ENCODE data around the gene HCN2. TPM values are rescaled to one million over a fixed set of nuclear protein-coding genes. Genes with fewer than 3 reads are reported as not detected.
A peak's percentile ranks its signal among the peaks of the same experiment; 100 is the strongest.

HCN2 gene
- total and polyA plus RNA-seq, 10 of the 15 experiments (the other 5 are each of a cell fraction or from before 2014, with no cell fraction given) = 0.01 to 0.54 (median 0.08) TPM; not detected in 4

GRCh38 chr19:664913-665443, 75.3 kb downstream of the HCN2 start (continued):
- TF ChIP-seq, protein P1, sequence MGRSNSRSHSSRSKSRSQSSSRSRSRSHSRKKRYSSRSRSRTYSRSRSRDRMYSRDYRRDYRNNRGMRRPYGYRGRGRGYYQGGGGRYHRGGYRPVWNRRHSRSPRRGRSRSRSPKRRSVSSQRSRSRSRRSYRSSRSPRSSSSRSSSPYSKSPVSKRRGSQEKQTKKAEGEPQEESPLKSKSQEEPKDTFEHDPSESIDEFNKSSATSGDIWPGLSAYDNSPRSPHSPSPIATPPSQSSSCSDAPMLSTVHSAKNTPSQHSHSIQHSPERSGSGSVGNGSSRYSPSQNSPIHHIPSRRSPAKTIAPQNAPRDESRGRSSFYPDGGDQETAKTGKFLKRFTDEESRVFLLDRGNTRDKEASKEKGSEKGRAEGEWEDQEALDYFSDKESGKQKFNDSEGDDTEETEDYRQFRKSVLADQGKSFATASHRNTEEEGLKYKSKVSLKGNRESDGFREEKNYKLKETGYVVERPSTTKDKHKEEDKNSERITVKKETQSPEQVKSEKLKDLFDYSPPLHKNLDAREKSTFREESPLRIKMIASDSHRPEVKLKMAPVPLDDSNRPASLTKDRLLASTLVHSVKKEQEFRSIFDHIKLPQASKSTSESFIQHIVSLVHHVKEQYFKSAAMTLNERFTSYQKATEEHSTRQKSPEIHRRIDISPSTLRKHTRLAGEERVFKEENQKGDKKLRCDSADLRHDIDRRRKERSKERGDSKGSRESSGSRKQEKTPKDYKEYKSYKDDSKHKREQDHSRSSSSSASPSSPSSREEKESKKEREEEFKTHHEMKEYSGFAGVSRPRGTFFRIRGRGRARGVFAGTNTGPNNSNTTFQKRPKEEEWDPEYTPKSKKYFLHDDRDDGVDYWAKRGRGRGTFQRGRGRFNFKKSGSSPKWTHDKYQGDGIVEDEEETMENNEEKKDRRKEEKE (IDR thresholded peaks at IDR 0.05) = no peak
- TF ChIP-seq NBN (IDR thresholded peaks at IDR 0.05) (peak; percentile 68; the same call in 1 of the 2 replicates), FOXK2 (IDR thresholded peaks at IDR 0.05) (no peak), PAX5 (IDR thresholded peaks at IDR 0.05; ENCODE audit: borderline replicate concordance, low read depth, low read length) (no peak), SIX5 (IDR thresholded peaks at IDR 0.05; ENCODE audit: low read depth, low read length, severe bottlenecking) (no peak), GATAD2B (conservative IDR thresholded peaks at IDR 0.05; ENCODE audit: low read depth) (peak; percentile 80), STAT3 (IDR thresholded peaks at IDR 0.05; ENCODE audit: low read depth, low read length) (no peak), ATF7 (IDR thresholded peaks at IDR 0.05; ENCODE audit: low read depth) (no peak), NFYB (IDR thresholded peaks at IDR 0.05; ENCODE audit: insufficient read depth, low read depth, low read length) (no peak), HDAC6 (IDR thresholded peaks at IDR 0.05; ENCODE audit: unreplicated experiment) (no peak), DPF2 (IDR thresholded peaks at IDR 0.05) (no peak), POU2F2 (IDR thresholded peaks at IDR 0.05; ENCODE audit: borderline replicate concordance, low read depth, low read length) (no peak)
- TF ChIP-seq, protein P2, sequence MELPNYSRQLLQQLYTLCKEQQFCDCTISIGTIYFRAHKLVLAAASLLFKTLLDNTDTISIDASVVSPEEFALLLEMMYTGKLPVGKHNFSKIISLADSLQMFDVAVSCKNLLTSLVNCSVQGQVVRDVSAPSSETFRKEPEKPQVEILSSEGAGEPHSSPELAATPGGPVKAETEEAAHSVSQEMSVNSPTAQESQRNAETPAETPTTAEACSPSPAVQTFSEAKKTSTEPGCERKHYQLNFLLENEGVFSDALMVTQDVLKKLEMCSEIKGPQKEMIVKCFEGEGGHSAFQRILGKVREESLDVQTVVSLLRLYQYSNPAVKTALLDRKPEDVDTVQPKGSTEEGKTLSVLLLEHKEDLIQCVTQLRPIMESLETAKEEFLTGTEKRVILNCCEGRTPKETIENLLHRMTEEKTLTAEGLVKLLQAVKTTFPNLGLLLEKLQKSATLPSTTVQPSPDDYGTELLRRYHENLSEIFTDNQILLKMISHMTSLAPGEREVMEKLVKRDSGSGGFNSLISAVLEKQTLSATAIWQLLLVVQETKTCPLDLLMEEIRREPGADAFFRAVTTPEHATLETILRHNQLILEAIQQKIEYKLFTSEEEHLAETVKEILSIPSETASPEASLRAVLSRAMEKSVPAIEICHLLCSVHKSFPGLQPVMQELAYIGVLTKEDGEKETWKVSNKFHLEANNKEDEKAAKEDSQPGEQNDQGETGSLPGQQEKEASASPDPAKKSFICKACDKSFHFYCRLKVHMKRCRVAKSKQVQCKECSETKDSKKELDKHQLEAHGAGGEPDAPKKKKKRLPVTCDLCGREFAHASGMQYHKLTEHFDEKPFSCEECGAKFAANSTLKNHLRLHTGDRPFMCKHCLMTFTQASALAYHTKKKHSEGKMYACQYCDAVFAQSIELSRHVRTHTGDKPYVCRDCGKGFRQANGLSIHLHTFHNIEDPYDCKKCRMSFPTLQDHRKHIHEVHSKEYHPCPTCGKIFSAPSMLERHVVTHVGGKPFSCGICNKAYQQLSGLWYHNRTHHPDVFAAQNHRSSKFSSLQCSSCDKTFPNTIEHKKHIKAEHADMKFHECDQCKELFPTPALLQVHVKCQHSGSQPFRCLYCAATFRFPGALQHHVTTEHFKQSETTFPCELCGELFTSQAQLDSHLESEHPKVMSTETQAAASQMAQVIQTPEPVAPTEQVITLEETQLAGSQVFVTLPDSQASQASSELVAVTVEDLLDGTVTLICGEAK (IDR thresholded peaks at IDR 0.05; ENCODE audit: borderline replicate concordance) = no peak
- TF ChIP-seq, protein P3, sequence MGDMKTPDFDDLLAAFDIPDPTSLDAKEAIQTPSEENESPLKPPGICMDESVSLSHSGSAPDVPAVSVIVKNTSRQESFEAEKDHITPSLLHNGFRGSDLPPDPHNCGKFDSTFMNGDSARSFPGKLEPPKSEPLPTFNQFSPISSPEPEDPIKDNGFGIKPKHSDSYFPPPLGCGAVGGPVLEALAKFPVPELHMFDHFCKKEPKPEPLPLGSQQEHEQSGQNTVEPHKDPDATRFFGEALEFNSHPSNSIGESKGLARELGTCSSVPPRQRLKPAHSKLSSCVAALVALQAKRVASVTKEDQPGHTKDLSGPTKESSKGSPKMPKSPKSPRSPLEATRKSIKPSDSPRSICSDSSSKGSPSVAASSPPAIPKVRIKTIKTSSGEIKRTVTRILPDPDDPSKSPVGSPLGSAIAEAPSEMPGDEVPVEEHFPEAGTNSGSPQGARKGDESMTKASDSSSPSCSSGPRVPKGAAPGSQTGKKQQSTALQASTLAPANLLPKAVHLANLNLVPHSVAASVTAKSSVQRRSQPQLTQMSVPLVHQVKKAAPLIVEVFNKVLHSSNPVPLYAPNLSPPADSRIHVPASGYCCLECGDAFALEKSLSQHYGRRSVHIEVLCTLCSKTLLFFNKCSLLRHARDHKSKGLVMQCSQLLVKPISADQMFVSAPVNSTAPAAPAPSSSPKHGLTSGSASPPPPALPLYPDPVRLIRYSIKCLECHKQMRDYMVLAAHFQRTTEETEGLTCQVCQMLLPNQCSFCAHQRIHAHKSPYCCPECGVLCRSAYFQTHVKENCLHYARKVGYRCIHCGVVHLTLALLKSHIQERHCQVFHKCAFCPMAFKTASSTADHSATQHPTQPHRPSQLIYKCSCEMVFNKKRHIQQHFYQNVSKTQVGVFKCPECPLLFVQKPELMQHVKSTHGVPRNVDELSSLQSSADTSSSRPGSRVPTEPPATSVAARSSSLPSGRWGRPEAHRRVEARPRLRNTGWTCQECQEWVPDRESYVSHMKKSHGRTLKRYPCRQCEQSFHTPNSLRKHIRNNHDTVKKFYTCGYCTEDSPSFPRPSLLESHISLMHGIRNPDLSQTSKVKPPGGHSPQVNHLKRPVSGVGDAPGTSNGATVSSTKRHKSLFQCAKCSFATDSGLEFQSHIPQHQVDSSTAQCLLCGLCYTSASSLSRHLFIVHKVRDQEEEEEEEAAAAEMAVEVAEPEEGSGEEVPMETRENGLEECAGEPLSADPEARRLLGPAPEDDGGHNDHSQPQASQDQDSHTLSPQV (IDR thresholded peaks at IDR 0.05) = no peak
- TF ChIP-seq, protein P4, sequence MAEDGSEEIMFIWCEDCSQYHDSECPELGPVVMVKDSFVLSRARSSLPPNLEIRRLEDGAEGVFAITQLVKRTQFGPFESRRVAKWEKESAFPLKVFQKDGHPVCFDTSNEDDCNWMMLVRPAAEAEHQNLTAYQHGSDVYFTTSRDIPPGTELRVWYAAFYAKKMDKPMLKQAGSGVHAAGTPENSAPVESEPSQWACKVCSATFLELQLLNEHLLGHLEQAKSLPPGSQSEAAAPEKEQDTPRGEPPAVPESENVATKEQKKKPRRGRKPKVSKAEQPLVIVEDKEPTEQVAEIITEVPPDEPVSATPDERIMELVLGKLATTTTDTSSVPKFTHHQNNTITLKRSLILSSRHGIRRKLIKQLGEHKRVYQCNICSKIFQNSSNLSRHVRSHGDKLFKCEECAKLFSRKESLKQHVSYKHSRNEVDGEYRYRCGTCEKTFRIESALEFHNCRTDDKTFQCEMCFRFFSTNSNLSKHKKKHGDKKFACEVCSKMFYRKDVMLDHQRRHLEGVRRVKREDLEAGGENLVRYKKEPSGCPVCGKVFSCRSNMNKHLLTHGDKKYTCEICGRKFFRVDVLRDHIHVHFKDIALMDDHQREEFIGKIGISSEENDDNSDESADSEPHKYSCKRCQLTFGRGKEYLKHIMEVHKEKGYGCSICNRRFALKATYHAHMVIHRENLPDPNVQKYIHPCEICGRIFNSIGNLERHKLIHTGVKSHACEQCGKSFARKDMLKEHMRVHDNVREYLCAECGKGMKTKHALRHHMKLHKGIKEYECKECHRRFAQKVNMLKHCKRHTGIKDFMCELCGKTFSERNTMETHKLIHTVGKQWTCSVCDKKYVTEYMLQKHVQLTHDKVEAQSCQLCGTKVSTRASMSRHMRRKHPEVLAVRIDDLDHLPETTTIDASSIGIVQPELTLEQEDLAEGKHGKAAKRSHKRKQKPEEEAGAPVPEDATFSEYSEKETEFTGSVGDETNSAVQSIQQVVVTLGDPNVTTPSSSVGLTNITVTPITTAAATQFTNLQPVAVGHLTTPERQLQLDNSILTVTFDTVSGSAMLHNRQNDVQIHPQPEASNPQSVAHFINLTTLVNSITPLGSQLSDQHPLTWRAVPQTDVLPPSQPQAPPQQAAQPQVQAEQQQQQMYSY (CRISPR knock-in tag; IDR thresholded peaks at IDR 0.05) = no peak
